SW480 (cell line): ENCODE data around the gene OR10V1.

Experiments used
- DNase-seq: peaks from one replicate; pipeline ENCODE4 v3.0.0-alpha.2; 2016; ENCODE audit warnings: low spot score

The OR10V1 gene

GRCh38 chr11:59668950-59669610, 44.6 kb downstream of the OR10V1 start, which contains the start of gene PATL1:
Gene PATL1, minus strand, starts transcription at chr11:59669037. Its CDS starts 142 bp downstream, at chr11:59668895.
- DNase-seq: peak; percentile 98

- DNase-seq: peak; percentile 46
Measured at GRCh38 chr11:59668188-59668949, 45.3 kb downstream of the OR10V1 start.

GRCh38 chr11:59667812-59668187, 45.8 kb downstream of the OR10V1 start:
- no peak for DNase-seq

- no peak for DNase-seq
Measured at GRCh38 chr11:59666969-59667368, 46.7 kb downstream of the OR10V1 start.
